ENCODE results near the gene SNX8.

Gene SNX8

GRCh38 chr7:2211259-2211880 lies 102.9 kb downstream of the SNX8 start:
- peaks cover 89% of the 10 kb centered on the region for H3K36me3 ChIP-seq (ENCODE audit: insufficient read depth, low read length)
- TF ChIP-seq EZH2 (IDR thresholded peaks at IDR 0.05; ENCODE audit: borderline replicate concordance, low read depth, low read length, severe bottlenecking) (no peak), CTCF (IDR thresholded peaks at IDR 0.05; ENCODE audit: borderline replicate concordance, extremely low read depth, low read length, poor library complexity, severe bottlenecking) (no peak)
- H3K79me2 ChIP-seq (ENCODE audit: insufficient read depth, low read length) = no peaks in the 10 kb centered on the region; the same call in 1 of the 2 replicates

GRCh38 chr7:2210551-2211258 lies 103.5 kb downstream of the SNX8 start:
- Histone ChIP-seq H4K20me1 (ENCODE audit: insufficient read depth, low read length) (peaks cover 20% of the 10 kb centered on the region), H2AFZ (ENCODE audit: low read depth, low read length) (no peak overlapping the region), H3K27ac (ENCODE audit: low read length) (no peak overlapping the region), H3K9me3 (ENCODE audit: insufficient read depth, low read length, severe bottlenecking) (no peaks in the 10 kb centered on the region), H3K4me2 (ENCODE audit: insufficient read depth, low read length) (no peak overlapping the region), H3K36me3 (ENCODE audit: insufficient read depth, low read length) (peaks cover 83% of the 10 kb centered on the region), H3K9ac (ENCODE audit: low read depth, low read length) (no peak overlapping the region), H3K27me3 (ENCODE audit: insufficient read depth, low read length, poor library complexity) (no peaks in the 10 kb centered on the region), H3K4me1 (ENCODE audit: insufficient read depth, low read length) (no peaks in the 10 kb centered on the region), H3K79me2 (ENCODE audit: insufficient read depth, low read length) (no peaks in the 10 kb centered on the region; the same call in 1 of the 2 replicates), H3K4me3 (ENCODE audit: low read depth in 1 of 2, low read length in 2 of 2) (no peak overlapping the region)
- TF ChIP-seq EZH2 (IDR thresholded peaks at IDR 0.05; ENCODE audit: borderline replicate concordance, low read depth, low read length, severe bottlenecking) (no peak), CTCF (IDR thresholded peaks at IDR 0.05; ENCODE audit: borderline replicate concordance, extremely low read depth, low read length, poor library complexity, severe bottlenecking) (no peak)
- ATAC-seq (ENCODE audit: insufficient read depth, low read depth) = no peak
- no peak for DNase-seq

More at GRCh38 chr7:2211259-2211880, 102.9 kb downstream of the SNX8 start:
- Histone ChIP-seq H4K20me1 (ENCODE audit: insufficient read depth, low read length) (peaks cover 20% of the 10 kb centered on the region), H3K9ac (ENCODE audit: low read depth, low read length) (no peak overlapping the region), H2AFZ (ENCODE audit: low read depth, low read length) (no peak overlapping the region), H3K4me2 (ENCODE audit: insufficient read depth, low read length) (no peak overlapping the region), H3K27ac (ENCODE audit: low read length) (no peak overlapping the region), H3K4me3 (ENCODE audit: low read depth in 1 of 2, low read length in 2 of 2) (no peak overlapping the region), H3K27me3 (ENCODE audit: insufficient read depth, low read length, poor library complexity) (no peaks in the 10 kb centered on the region), H3K4me1 (ENCODE audit: insufficient read depth, low read length) (no peaks in the 10 kb centered on the region), H3K9me3 (ENCODE audit: insufficient read depth, low read length, severe bottlenecking) (no peaks in the 10 kb centered on the region)
- ATAC-seq (ENCODE audit: insufficient read depth, low read depth) = no peak
- no peak for DNase-seq

GRCh38 chr7:2209961-2210323 lies 104.3 kb downstream of the SNX8 start:
- Histone ChIP-seq H3K4me3 (ENCODE audit: low read depth in 1 of 2, low read length in 2 of 2) (no peak overlapping the region), H3K27ac (ENCODE audit: low read length) (no peak overlapping the region), H3K9ac (ENCODE audit: low read depth, low read length) (no peak overlapping the region), H3K9me3 (ENCODE audit: insufficient read depth, low read length, severe bottlenecking) (no peaks in the 10 kb centered on the region), H3K4me2 (ENCODE audit: insufficient read depth, low read length) (no peak overlapping the region), H4K20me1 (ENCODE audit: insufficient read depth, low read length) (peaks cover 20% of the 10 kb centered on the region), H2AFZ (ENCODE audit: low read depth, low read length) (no peak overlapping the region), H3K4me1 (ENCODE audit: insufficient read depth, low read length) (no peaks in the 10 kb centered on the region), H3K27me3 (ENCODE audit: insufficient read depth, low read length, poor library complexity) (no peaks in the 10 kb centered on the region), H3K36me3 (ENCODE audit: insufficient read depth, low read length) (peaks cover 78% of the 10 kb centered on the region), H3K79me2 (ENCODE audit: insufficient read depth, low read length) (no peaks in the 10 kb centered on the region; the same call in 1 of the 2 replicates)
- DNase-seq = no peak
- TF ChIP-seq EZH2 (IDR thresholded peaks at IDR 0.05; ENCODE audit: borderline replicate concordance, low read depth, low read length, severe bottlenecking) = no peak
- TF ChIP-seq CTCF (IDR thresholded peaks at IDR 0.05; ENCODE audit: borderline replicate concordance, extremely low read depth, low read length, poor library complexity, severe bottlenecking) = no peak
- ATAC-seq (ENCODE audit: insufficient read depth, low read depth) = no peak
